NCI-H2196 treated with DMSO at 0.1 percent for 48 hours (cell line): ENCODE results near the gene RHOF.

Experiments used
- DNase-seq: peaks from one replicate; lab custom pipeline; 2025; ENCODE audit not compliant: unreplicated experiment; lab: John Stamatoyannopoulos, UW

The RHOF gene

GRCh38 chr12:121805171-121806008, 11.9 kb upstream of the RHOF start:
- no peak for DNase-seq

GRCh38 chr12:121804417-121805111, 11.1 kb upstream of the RHOF start:
- DNase-seq: no peak

GRCh38 chr12:121803861-121804416, 10.5 kb upstream of the RHOF start, which contains the start of gene SETD1B:
Gene SETD1B, plus strand, starts transcription at chr12:121804009. Its CDS starts 729 bp downstream, at chr12:121804738.
- DNase-seq: no peak

GRCh38 chr12:121802843-121803698, 9.6 kb upstream of the RHOF start:
- peak; percentile 83 for DNase-seq

GRCh38 chr12:121802485-121802842, 9.0 kb upstream of the RHOF start:
- DNase-seq: no peak

- DNase-seq: peak; percentile 12
Measured at GRCh38 chr12:121801595-121802484, 8.4 kb upstream of the RHOF start.

- DNase-seq: no peak
Measured at GRCh38 chr12:121800694-121801594, 7.5 kb upstream of the RHOF start.

- peak; percentile 65 for DNase-seq
Measured at GRCh38 chr12:121799842-121800693, 6.6 kb upstream of the RHOF start.

GRCh38 chr12:121799156-121799841, 5.8 kb upstream of the RHOF start:
- DNase-seq: peak; percentile 71

- no peak for DNase-seq
Measured at GRCh38 chr12:121798787-121799155, 5.3 kb upstream of the RHOF start.

- DNase-seq: peak; percentile 90
Measured at GRCh38 chr12:121797937-121798786, 4.7 kb upstream of the RHOF start.

- DNase-seq: peak; percentile 96
Measured at GRCh38 chr12:121796855-121797751, 3.6 kb upstream of the RHOF start.

- peak; percentile 52 for DNase-seq
Measured at GRCh38 chr12:121795034-121795968, 1.8 kb upstream of the RHOF start.

GRCh38 chr12:121794534-121795033, 1.1 kb upstream of the RHOF start:
- DNase-seq: no peak
